Hematopoietic multipotent progenitor cell treated with erythropoietin and hydrocortisone succinate and interleukin-3 and kit ligand, for 8 days (in vitro differentiated cells): ENCODE results near the gene SLX9.

Experiments used
- DNase-seq: peaks from one replicate; pipeline ENCODE4 v3.0.0-alpha.2; 2015

SLX9 gene

DNA sequence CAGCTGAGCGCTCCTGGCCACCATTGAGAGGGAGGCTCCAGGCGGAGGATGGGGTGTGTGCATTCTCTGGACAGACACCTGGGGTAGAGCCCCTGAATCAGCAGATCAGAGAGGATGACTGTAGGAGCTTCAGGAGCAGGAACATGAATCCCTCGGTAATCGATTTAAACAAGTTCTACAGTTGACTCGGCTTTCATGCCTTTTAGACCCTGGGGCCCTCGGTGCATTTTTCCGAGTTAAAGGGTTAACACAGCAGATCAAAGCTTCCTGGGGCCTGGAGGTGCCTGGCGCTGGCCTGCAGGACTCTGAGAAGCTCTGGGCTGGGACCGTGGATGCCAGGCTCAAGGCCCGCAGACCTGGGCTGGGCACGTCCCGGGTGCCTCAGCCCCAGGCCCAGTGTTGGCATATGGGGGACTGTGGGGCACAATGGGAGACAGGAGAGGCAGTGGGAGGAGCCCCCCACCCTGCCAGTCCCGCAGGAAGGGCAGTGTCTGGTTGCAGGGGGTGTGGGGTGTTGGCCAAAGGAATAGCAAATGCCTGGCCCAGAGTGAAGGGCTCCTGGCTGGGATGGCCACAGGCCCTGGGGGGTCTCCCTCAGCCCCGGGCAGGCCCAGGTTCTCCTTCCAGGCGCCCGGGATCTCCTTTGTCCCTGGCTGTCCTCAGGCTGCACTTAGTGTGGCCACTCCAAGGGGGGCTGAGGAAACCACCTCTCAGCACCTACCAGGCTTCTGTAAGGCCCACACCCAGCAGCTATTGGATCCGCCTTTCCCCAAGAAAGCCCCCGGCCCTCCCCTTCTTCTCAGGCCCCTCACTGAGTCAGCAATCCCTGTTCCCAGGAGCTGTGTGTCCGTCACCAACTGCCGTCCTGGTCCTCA is 40.1 kb downstream of the SLX9 start:
- no peak for DNase-seq

DNA sequence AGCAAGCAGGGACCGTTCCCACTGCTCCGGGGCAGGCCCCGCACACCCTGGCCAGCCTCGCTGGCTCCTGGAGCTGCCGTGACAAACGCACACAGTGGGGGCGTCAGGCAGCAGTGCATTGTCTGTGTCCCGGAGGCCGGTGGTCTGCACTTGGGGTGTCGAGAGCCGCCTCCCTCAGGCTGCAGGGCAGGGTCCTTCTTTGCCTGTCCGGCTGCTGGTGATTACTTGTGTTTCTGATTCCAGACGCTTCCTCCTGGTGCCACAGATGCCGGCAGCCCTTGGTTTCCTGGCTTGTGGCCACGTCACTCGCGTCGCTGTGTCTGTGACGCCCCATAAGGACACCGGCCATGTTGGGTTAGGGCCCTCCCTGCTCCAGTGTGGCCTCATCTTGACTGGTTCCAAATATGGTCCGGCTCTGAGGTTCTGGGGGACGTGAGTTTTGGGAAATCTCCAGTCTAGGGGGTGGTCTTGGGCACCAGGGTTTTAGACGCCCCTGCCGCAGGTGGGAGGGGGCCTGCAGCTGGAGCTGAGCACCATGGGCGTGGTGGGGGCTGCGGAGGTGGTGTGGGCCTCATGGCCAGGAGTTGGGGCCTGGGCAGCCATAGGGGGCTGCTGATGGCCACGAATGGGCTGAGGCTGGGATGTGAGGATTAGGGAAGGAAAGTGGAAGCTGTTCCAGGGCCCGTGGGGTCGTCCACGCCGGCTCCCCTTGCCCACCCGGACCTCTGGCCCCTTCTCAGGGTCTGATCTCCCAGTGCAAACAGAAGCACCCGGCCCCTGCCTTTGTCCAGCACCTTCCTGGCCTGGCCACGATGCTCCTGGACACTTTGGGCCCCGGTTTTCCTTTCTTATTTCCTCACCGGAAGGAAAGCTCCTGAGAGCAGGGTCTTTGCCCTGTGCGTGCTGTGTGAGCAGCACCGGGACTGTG is 41.0 kb downstream of the SLX9 start:
- DNase-seq, result no peak

DNA sequence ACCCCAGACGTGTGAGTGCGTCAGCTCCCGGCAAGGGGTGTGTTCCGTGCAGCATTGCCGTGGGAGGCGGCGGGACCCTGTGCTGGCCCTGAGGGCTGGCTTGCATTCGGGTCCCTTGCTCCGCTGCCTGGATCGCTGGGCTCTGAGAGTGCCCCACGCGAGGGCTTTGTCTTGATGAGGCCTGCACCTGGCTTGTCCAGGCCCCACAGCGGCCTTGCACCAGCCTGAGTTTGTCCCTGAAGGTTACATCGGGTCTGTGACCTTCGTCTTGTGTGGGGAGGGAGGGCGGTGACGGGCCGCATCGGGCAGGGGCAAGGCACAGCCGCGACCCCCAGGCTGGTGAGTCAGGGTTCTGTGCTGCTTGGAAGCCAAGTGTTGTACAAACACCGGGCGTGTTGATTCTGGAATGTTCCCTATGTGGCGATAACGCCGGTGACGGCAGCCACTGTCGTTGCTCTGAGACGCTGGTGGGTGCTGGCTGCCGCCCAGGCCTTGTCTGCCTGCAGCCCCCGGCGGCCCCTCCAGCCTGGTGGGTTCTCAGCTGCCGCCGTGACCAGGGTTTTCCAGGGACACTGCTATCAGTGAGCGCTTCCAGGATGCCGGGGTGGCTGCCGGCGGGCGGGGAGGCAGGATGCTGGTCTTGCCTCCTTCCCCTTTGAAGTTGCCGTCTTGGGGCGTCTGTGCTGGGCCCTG is 42.9 kb downstream of the SLX9 start:
- DNase-seq, result no peak

DNA sequence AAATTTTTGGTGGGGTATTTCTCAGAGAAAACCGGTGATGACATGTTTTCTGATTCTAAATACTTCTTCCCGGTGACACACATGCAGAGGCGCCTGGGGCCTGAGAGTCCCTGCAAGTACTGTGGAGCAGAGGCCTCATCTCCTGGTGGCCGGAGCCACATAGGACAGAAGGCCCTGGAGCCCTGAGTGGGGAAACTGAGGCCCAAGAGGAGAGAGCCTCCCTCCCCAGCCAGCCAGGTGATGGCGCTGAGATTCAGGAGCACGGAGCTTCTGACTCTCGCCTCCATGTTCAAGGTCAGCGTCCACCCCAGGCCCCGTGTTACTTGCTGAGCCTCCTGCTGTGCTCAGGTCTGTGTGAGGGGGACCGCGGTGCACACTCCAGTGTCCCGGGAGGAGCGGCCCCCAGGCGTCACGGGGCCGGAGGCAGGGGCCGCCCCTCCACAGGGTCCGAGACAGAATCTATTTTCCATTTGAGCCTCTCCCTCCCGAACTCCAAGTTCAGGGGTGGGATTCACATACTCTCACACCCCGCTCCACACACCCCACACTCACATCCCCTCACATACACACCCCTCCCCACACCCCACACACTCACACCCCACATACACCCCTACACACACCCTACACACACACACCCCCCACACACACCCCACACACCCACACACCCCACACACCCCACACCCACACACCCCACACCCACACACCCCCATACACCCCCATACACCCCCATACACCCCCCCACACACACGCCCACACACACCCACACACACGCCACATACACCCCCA is 43.8 kb downstream of the SLX9 start:
- no peak for DNase-seq

DNA sequence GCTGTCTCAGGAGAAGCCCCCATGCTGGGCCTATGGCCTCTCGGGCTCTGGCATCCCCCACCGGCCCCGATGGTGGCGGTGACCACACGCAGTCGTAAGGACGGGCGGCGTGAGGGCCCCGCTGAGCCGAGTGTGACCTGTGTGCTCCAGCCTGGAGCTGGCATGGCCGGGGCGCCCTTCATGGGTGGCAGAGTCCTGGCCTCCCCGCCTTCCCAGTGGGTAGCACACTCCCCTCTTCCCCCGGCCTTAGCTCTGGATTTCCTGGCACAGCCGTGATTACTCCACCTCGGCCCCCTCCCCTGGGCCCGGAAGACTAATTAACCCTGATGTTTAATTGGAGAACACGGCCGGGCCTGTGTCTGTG is 44.6 kb downstream of the SLX9 start:
- DNase-seq, result no peak

DNA sequence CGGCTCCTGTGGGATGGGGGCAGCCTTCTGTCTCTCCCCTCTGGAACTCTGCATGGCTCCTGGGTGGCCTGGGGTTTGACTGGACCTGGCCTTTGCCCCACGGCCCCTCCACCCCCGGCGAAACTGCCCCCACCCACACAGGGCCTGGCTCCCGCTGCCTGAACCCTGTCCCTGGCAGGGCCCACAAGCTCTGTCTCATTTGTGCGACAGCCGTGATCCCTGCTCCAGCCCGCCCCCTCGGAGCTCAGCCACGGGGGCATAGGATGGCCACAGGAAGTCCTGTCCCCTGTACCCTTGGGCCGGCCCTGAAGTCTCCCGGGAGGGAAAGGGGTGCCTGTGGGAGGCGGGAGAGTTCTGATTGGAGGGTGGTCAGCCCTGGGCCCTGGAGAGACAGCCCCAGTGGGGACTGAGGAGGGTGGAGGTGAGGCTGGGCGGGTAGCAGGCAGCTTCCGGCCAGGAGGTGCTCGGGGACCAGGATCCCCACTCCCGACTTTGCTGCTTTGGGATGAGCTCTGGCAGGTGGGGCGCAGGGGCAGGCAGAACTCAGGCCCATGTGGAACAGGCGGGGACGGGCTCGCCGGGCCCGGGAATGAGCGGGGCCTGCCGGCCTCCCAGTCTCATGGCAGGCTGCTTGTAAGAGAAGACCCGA is 45.1 kb downstream of the SLX9 start:
- no peak for DNase-seq

DNA sequence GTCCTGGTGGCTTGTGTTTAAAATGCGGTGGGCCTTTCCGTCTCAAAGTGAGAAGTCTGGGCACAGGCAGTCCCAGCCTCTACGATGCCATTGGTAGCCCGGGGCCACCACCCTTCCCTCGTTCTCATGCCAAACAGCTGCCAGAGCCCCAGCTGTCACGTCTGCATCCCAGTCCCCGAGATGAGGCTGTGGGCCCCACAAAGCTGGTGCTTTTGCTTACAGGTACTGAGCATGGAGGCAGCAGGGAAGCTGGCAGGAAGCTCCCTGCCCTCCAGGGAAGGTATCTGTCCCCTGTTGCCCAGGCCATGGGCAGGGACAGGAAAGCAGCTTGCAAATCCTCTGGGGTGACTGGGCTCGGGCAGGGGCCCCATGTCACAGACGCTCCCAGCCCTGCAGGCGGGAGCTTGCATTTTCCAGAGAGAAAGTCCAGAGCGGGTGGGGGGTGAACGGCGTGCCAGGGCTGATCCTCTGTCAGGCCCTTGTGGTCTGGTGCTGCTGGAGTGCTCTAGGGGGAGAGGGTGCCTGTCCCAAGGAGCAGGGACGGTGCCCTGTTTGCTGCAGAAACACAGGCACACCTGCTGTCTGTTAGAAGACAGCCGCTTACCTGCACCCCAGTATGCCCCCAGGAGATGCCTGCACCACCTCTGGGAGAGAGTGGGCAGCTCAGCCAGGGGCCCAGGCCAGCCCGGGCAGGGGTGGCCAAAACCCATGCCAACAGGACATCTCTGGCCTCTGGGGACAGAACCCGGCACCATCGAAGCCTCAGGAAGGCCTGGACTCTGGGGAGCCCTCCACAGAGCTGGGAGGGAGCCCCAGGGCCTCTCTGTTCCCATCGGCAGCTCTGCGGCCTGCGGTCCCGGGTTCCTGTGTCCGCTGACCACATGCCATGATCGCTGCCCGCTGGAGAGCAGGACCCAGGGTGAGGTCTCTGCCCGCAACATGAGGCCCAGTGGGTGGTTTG is 45.9 kb downstream of the SLX9 start:
- DNase-seq, result no peak

DNA sequence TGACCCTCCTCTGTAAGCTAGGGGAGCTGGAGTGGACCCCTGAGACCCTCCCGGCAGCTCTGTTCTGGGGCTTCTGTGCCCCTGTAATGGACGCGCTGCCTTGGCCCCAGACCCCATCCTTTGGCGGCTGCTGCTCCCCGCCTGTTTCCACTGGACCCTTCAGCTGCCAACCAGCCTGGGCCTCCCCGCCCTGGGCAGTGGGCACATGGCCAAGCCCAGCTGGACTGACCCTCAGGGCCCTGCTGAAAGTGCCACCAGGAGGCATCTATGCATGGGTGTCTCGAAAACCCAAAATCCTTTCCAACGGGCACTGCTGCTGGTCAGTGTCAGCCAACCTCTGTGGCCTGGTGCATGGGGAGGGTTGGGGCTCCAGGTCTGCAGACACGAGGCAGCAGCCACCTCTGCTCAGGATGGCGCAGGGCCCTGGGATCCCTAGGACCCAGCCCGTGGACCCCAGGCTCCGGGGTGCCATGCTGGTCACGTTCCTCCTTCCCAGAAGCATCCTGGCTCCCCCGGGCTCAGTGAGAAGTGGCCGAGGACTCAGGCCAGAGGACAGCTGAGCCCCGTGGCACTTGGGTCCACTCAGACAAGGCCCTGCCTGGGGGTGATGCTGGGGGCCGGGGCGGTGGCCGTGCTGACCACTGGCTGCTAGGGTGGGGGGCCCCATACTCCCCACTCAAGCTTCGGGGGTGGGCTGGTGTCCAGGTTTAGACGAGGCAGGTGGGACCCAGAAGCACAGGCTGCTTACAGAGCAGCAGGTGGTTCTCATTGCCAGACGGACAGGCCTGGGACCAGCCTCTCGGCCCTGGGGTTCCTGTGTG is 46.9 kb downstream of the SLX9 start:
- no peak for DNase-seq

DNA sequence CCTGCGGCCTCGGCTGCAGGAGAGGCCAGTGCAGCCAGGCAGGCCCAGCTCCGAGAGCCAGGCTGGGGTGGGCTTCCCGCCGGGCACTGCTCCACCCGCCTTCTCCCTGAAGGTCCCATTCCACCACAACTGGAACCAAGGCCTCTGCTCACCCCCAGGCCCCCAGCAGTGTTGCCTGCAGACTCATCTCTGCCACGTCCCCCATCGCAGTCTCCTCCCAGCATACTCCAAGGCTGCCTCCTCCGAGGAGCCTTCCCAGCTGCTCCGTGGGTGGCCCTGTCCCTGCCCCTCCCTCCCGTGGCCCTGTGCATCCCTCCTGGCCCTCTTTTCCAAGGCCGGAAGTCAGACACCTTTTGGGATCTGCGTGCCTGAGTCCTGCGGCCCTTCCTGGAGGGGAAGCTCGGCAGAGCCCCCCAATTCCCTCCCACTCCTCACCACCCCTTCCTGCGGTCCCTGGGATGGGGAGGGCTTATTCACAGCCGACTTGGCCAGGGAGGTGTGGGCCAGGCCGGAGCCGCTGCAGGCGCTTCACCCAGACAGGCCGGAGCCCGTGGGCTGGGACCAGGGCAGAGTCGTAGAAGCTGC is 47.6 kb downstream of the SLX9 start:
- no peak for DNase-seq

DNA sequence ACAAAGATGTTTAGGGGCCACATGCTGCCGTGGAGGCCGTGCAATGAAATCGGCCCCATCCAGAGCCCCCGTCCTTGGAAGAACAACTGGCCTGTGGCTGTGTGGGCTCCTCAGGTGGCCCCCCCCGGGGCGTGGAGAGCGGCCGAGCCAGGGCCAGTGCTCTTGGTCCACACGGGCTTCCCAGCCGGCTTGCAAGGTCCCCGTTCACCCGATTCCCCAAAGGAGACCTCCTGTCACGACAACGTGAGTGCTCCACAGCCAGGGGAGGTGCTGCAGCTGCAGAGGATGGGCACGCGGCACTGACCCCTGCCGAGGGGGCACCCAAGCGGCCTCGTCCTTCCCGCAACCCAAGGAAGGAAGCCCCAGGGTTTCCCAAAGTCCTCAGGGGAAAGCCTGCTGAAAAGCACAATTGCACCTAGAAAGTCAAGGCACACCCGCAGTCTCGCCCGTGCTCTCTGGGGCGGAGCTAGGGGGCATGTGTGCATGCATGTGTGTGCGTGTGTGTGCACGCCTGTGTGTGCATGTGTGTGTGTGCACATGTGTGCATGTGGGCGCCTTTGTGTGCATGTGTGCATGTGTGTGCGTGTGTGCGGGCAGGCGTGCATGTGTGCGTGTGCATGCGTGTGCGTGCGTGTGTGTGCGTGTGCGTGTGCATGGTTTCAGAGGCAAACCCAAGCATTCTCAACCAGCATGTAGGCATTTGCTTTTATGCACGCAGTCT is 48.2 kb downstream of the SLX9 start:
- DNase-seq, result no peak

DNA sequence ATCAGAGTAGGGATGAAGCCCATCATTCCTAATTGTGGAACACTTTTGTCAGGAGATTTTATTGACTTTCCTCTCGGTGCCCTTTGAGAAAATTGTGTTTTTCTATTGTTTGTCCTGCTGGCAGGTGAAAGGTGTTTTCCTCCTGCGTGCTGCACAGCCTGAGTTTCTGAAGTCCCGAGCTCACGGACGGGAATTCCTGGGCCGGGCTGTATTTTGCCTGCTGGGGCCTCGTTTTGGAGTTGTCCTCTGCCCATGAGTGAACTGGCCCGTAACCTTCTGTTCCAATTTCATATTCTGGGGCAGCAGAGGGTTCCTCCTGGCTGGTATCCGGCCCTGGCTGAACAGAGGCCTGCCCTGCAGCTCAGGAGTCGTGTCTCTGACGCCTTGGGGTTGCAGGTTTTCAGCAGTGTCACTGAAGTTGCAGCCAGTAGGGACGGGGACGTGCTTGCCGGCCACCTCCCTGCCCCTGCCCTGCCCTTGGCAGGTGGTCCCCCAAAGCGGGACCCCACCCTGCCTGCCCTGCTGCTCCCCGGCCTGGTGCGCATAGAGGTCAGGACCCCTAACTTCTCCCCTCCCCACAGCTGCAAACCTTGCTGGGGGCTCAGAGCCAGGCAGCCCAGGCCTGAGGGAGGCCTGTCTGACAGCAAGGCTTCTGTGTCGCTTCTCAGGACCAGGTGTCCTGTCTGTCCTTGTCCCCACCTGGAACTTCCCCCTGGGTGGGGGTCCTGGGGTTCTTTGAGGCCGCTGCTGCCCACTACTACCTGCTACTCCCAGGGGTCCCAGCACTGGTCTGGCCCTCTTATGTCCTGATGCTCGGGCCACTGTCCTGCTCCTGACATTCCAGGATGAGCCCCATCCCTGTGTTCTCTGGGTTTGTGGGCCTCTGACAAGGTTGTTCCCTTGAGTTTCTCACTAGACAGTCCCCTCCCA is 49.0 kb downstream of the SLX9 start:
- DNase-seq, result no peak

DNA sequence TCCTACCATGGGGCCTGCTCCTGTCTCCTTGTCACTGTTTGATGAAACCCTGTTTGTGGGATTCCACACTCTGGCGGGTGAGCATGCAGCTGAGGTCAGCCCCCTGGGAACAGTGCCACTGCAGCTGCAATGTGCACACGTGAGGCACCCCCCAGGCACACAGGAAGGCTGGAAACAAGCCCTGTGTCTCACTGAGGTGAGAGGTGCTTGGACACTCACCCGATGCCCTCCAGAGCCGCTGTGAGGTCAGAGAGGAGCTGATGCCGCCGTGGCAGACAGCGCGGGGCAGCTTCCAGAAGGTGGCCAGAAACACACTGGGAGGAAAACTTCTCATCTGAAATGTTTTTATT is 49.7 kb downstream of the SLX9 start:
- DNase-seq, result no peak

DNA sequence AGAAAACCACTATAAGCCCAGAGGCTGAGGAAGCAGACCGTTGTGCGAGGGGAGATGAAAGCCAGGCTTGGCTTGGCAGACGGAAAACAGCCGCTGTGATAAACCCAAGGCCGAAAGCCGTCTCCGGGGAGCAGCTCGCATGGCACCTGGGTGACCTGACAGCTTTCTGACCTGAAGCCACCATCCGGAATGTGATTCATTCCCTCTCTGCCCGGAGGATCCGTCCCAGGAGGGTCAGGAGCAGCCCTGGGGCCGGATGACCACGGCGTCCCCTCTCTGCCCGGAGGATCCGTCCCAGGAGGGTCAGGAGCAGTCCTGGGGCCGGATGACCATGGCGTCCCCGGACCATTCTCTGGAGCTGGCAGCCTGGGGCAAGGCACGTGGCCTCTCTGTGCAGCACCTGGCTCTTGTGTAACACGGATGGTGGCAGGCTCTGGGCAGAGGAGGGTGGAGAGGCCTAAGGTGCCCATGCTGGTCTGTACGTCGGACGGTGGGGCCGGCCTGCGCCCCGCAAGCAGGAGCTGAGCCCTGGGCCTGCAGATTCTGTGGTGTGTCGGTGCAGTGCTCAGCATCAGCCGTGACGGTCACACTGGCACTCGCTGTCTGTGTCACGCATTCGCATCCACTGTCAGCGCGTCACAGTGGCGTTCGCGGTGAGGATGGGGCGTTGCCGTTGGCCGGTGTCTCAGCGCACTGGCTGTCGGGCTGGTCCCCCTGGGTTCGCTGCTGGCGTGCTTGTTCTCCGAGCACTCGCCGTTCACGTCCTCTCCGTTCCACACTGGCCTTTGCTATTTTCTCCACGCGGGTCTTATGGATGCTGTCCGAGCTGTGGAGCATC is 50.3 kb downstream of the SLX9 start:
- no peak for DNase-seq

DNA sequence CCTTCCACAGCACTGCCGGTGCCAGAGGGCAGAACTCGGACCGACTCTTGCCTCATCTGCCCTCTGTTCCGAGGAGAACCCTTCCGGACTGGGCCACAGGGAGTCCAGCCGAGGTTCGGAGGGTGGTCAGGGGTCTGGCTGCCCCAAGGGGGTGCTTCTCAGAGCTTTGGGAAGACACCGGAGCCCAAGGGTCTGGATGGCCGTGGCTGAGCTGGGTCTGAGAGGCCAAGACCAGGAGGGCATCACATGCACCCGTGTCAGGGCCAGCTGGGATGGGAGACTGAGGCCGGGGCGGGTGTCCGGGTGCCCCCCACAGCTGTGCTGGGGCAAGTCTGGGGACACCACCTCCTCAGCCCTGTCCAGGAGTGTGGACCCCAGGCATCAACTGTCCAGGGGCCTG is 51.1 kb downstream of the SLX9 start:
- no peak for DNase-seq

DNA sequence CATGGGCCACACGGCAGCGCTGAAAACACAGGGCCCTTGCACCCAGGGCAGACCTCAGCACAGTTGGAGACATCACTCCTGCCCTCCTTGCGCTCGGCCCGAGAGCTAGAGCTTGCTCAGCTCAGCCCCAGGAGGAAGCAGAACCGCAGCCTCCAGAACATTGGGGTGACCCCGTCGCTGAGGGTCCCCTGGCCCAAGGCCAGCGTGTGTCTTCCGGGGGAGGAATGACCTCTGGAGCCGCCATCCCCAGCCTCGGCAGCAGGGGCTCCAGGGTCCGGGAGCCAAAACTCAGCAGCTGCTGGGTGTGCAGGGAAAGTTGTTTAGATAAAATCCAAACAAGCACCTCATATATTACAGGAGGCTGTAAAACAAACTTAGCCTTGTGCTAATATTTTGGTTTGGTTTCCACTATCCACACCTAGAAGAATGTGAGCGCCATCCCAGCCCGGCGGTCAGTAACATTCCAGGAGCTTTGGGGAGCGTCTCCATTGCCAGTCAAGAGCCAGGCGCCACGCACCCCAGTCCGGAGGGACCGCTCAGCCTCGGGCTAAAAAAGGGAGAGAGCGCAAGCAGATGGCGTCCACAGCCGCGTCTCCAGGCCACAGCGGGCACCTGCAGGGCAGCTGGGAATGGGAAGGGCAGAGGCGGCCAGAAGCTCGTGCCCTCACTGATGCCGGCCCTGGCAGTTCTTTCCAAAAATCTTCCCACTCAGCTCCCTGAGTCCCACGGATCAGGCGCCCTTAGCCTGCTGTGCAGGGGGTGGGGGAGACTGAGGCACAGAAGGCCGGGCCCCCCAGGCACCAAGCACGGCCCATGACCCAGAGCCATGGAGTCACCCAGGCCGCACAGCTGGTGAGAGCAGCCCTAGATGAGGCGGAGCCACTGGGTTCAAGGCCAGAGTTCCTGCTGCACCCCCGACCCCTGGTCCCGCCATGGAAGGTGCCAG is 52.0 kb downstream of the SLX9 start:
- DNase-seq, result no peak

DNA sequence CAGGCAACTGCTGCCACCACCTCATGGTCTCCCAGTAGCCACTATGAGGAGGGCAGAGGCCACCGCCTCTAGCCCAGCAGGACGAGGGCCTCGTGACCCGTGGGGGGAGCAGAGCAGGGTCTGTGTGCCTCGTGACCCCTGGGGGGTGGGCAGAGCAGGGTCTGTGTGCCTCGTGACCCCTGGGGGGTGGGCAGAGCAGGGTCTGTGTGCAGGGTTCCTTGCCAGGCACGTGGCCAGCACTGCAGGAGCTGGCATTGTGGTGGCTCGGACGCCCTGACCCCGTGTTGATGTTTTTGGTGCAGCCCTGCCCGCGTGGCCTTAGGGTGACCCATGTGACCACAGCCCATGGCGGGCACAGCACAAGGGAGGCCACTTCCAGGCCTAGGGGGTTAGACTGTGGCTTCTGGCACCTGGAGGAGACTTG is 52.8 kb downstream of the SLX9 start:
- DNase-seq, result no peak
